Mucosa of gallbladder (tissue), 1 donor: ENCODE measurements around the gene C7orf25. TPM values are rescaled to one million over a fixed set of nuclear protein-coding genes. Genes with fewer than 3 reads are reported as not detected.

Experiments used
- DNase-seq: peaks from one replicate; pipeline ENCODE4 v3.0.0-alpha.2; 2020; ENCODE audit warnings: low spot score
- total RNA-seq: library from RNA; stranded (reverse); gene quantifications from one replicate; pipeline ENCODE4 v1.2.1, GENCODE V29; 2021
- donor health status: DM: no; HTN: no; CAD: no.

The C7orf25 gene
- 8.3 TPM for total RNA-seq

DNA sequence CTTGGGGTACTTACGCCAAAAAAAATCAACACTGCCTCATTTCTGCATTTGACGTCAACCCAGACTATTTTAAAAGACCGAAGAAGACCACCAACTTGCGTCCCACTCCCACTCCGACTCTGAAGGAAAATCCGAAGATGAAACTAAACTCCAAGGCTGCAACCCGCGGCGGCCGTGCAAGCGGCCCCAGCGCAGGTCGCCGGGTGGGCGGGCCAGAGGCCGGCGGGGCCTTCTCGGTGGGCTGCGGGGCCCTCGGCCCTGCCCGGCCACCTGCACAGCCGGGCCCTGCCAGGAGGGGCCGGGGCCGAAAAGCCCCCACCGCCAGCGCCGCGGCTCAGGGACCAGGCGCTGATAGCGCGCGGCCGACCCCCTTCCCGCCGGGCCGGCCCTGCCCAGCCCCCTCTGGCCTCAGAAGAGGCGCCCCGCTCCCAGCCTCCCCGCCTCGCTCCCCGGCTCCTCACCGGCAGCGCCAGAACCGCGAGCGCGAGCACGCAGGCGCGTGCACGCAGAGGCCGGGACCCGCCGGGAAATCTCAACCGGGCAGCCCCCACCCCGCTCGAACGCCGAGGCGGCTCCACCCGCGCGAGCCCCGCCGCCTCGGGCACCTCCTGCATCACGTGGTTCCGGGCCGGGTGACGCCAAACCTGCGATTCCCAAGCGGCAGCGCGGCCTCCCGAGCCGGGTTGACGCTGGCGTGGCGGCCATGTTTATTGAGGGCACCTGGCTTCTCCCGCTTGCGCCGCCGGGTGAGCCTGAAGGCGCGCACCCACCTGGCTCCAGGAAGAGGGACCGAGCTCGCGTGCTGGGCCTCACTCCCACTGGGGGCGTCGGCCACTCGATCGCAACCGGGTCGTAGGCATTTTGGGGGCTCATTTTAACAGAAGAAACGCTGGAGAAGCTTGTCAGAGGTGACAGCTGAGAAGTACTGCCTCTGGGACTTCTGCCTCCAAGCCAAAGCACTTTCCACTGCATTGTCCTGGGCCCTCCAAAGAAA lies at the start of gene C7orf25:
C7orf25 (minus strand) TSS at position 617 of the 994 bp plus-strand sequence. CDS start 1,170 bp downstream, outside the sequence.
- peak; percentile 96 for DNase-seq

DNA sequence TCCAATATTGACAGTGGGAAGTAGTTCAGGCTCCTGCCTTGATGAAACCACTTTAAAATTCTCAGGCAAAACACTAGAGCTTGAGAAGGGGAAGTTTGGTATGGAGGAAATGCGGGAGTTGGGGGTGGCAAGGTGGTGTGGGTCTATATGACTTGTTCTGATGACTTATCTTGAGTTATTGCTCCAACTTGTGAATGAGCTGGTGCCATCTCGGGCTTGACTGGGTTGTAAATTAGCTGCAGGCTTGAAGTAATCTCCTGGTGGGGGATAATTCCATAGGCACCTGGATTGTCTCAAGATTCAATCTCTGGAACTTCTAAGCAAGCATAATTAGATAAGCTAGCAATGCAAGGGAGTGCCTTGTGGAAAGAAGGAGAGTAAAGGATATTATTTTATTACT lies 49.3 kb upstream of the C7orf25 start:
- DNase-seq, result no peak

DNA sequence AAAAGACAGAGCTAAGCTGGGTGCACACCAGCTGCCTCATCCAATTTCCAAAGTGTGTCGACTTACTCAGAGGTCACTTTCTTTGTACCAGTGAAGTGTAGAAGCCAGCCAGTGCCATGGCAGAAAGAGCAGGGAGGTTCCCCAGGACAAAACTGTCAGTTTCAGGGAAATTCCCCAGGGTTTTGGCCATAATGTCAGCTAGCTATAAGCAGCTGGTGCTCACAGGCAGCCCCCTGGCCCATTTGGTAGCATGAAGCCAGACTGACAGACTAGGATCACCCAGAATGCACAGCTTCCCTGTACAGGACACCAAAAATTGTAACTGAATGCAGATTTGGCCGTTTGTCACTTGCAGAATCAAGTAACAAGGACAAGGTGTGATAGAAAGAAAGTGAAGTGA lies 48.9 kb upstream of the C7orf25 start:
- DNase-seq, result no peak

DNA sequence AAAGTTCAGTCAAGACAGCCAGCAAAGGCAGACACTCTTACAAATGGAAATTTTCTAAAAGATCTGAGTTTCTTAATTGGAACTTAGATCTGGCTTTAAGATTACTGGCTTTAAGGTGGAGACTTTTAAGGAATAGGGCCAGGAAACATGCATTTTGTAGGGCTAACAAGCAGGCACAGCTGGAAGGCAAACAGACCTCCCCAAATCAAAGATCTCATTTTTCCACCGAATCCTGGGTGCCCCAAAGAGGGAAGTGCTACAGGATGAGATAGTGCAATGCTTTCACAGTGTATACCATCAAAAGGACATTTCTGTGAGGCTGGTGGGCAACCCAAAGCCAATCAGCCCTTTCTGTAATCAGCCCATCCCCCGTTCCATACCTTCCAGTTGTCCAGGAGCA lies 47.7 kb upstream of the C7orf25 start:
- DNase-seq, result no peak

DNA sequence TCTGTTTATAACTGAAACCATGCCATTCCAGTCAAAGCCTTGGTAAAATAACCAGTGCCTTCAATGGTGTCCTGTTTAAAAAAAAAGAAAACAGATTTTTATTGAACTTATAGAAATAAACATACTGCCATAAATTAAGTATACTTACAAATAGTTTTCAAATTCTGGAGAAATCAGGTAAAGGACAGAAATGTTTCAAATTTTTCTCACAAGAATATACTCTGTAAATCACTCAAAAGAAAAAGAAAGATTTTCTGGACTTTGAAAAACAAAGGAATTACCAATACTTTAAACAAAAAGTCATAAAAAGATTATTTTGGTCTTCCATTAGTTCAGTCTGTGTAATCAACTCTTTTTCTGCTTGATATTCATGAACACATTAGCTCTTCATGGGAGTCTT lies 44.2 kb upstream of the C7orf25 start:
- DNase-seq, result no peak

DNA sequence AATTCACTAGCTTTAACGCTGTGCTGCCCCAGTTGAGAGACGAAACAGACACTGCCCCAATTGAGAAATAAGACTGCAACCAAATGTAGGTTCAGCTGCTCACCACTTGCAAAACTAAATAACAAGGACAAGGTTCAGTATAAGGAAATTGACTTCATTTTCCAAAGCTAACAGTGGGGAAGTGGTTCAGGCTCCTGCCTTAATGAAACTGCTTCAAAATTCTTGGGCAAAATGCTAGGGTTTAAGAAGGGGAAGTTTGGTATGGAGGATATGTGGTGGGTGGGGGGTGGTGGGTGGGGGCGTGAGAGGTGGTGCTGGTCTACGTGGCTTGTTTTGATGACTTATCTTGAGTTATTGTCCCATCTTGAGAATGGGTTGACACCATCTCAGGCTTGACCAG lies 42.1 kb upstream of the C7orf25 start:
- no peak for DNase-seq

DNA sequence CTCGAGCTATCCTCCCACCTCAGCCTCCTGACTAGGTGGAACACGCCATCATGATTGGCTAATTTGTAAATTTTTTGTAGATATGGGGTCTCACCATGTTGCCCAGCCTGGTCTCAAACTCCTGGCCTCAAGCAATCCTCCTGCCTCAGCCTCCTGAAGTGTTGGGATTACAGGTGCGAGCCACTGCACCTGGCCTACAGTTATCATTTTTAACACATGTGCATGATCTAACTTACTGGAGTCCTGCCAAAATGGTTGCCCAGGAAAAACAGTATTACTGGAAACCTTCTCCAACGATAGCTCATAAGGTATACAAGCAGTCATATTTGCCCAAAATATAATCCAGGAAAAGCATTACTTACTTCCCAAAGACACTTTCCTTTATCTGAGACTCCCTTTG lies 40.5 kb upstream of the C7orf25 start:
- no peak for DNase-seq

DNA sequence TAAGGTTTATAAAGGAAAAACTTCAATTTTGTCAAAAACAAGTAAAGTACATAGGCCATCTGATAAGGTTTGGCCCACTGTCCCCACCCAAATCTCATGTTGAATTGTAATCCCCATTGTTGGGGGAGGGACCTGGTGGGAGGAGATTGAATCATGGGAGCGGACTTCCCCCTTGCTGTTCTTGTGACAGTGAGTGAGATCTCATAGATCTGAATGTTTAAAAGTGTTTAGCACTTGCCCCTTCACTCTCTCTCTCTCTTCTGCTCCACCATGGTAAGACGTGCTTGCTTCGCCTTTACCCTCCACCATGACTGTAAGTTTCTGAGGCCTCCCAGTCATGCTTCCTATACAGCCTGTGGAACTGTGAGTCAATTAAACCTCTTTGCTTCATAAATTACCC lies 38.5 kb upstream of the C7orf25 start:
- DNase-seq, result no peak

DNA sequence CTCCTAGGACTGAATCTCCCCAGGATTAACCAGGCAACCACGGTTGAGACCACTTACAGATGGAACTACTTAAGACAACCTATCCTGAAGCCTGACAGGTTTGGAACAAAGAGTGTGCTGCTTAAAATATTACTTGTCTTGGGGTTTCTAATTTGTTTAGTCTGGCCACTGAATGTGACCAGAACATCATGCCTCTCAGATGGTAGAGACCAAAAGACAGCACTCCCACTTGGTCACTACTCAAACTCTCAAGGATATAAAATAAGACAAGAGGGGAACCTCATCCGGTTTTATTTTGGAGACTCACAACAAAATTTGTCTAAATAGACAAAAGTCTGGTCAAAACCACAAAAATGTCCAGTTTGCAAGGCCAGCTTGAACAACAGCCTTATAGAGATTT lies 35.7 kb upstream of the C7orf25 start:
- no peak for DNase-seq

DNA sequence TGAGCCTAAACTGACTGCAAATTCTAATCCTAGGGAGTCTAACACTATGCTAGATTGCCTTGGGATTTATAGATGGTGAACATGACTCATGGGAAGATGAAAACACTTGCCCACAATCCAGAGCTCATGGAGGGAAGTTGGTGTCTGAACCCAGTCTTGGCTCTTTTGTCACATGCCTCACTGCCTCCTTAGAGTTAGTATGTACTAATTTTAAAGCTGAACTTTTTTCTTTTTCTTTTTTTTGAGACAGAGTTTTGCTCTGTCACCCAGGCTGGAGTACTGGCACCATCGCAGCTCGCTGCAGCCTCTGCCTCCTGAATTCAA lies 34.7 kb upstream of the C7orf25 start:
- DNase-seq, result no peak

DNA sequence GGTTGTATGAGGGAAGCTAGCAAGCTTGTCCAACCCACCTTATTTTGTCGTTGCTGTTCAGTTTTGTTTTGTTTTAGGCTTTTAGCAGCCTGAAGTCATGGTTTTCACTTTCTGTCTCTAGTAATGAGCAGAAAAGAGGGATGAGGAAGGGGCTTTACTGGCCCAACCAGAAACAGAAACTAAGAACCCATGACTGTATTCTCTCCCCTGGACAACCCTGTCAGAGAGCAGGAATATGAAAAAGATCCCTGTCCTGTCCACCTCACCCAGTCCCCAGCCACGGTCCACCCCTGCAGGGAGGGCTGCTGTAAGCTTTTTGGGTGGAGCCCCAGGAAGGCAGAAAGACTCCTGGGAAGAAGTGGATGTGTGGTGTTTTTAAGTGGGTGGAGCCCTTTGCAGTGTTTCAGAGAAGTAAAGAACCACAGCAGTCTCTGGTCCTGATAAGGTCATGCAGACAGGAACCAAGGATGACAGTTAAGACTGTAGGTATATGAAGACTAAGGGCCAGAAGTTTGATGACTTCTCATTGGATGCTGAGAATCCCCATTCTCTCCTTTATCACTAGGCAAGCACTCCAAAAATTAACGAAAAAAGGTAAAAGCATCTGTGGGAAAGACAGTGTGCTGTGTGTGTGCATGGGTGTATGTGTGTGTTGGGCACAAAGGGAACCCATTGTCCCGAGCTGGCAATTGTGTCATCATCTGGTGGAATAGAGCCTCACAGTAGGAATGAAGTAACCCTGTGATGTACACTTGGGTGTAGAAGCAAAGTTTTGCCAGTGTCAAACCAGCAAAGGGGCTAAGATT lies 34.2 kb upstream of the C7orf25 start:
- DNase-seq, result no peak

DNA sequence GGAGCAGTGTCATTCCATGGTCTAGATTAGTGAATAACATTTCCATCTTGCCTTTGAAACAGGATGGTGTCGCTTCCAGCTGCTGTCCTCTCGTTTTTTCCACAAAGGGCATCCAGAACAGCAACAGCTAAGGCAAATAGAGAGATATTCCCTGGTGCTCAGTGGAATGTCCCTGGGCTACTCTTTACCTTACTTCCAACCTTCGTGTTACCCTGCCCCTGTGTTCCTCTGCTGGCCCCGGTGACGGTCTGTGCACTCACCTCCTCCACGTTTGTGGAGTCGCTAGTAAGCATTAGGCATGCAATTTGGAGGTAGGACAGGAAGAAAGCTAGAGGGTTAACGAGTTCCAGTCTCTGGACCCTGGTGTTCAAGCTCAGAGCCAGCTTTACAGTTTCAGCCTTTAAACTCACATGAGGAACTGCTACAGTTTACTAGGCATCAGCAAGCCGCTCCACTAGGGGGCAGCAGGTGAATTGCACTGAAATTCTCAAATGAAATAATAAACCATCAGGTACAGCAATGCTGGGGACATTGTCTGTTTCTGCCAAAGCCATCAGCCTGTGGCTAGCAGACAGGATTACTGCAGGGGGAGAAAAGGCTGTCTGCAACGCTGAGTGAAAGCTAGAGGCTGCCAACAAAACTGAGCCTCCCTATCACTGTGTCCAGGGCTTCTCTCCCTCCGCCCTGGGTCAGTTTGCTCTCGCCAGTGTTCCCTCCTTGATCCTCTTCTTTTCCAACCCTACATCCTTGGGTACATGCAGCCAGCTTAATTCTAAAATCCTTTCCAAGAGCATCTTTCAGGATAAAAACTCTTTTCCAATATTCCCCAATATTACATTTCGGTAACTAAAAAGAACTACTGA lies 29.3 kb upstream of the C7orf25 start:
- peak; percentile 84 for DNase-seq

DNA sequence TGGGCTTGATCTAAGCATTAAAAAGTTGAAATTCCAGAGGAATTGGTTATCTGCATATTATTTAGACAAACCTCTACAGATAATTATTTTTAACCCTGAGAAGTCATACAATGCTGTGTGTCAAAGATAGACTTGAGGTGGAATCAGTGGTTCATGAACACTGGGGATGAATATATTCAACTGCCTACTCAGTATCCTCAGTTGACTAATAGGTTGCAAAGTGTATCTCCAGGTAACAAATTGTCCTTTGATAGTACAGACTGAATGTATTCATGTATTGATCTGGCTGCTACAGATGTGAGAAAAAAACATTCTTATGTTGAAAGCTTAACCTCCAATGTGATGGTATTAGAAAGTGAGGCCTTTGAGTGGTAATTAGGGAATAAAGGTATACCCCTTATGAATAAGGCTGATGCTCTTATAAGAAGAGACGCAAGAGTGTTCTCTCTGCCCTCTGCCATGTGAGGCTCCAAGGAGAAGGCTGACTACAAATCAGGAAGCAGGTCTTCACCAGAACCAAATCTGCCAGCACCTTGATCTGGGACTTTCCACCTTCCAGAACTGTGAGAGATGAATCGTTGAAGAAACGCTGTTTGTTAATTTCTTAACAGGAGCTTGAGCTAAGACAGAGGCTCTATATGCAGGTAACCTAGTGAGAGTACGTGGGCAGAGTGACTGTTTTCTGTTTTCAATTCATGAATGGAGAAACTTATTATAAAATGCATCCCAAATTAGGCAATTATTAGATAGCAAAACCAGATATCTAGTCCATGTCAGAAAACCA lies 27.8 kb upstream of the C7orf25 start:
- no peak for DNase-seq

DNA sequence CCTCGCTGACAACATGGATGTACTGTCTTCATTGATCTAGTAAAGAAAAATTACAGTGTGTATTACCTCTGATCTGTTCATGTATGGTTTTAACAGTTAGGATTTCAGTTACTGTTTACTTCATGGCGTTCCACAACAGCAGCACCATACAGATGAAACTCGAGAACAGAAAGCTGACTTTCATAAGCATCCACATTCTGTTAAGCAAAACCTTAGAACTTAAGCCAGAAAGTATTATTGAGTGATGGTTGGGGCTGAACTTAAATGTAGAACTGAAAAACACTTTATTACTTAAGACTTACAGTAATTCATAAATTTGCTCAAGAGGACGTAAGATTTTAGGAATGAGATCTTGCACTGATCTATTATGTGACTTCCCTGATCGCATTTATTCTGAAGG lies 24.0 kb upstream of the C7orf25 start:
- DNase-seq, result no peak

DNA sequence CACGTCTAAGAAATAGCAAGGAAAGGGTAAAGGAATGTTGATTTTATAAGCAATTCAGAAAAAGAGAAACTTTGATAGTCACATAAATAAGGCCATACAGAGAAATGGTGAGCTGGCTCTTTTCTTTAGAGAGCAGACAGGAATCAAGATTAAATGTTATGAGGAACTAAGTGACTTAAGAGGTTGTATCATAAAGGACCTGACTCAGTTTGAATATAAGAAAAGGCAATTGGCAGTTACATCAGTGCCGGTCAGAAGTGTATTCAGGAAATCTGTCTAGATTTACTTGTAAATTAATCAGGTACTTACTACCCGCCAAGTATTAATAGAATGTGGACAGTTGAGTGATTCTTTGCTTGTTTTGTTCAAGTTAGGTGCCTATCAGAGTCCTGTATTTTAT lies 22.4 kb upstream of the C7orf25 start:
- DNase-seq, result no peak

DNA sequence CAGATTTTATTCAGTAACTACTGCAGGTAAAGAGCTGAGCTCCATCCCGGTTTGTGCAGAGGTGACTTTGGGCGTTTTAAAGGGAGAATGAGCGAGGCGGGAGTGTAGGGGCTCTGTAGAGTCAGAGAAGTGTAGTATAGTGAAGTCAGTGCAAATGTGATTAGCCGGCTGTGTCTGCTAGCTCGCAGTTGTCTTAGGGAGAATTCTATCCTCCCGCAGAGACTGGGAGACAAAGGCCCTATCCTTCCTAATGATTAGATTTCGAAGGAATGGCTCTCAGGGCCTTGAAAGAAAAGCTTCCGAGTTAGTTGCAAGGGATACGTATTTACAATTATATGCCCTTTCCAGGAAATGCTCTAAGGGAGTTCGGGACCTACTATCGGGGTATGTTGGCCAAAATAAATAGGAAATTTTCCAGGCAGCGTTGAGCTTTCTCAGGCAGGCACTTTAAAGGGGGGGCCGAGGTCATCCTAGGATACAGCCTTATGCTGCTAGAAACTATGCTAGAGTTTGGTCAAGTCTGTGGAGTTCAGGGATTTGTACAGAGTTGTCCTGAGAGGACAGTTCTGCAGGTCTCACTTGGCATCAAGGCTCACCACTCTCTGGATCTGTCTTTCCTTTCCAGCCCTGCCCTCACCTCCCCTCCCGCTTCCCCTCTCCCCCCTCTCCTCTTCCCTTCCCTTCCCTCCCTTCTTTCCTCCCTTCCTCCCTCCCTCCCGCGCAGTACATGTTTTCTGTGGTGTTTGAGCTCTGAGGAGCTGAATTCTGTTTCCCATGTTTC lies 21.1 kb upstream of the C7orf25 start:
- no peak for DNase-seq

DNA sequence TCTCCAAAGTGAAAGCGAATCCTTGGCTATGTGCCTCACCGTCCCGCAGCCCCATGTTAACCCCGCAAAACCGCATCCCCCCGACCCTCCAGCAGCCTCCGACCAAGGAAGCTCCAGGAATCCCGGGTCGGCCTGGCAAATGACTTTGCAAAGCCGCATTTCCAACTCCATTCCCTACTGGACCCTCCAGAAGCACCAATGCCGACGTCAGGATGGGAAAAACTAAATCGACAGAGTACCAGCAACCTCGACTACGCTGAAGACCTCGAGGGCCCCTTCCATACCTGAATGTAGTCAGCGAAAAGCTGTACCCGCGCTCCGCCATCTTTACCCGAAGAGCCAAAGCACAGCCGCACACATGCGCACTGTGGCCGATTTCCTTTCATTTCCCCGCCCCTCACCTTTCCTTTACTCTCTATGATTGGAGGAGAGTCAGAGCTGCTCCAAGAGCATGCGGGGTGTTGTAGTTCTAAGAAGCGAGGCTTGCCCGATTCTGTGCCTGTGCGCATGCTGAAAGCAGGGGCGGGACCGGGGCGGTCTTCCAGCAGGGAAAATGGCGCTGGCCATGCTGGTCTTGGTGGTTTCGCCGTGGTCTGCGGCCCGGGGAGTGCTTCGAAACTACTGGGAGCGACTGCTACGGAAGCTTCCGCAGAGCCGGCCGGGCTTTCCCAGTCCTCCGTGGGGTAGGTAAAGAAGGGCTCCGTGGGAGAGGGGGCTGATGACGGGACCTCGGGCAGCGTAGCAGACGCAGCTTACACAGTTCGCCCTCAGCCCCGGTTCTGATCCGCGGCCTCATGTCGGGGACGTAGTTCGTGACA lies 20.2 kb upstream of the C7orf25 start, which contains the start of the genes MRPL32 and PSMA2:
MRPL32 (plus strand) TSS at position 543 of the 818 bp plus-strand sequence; CDS start at position 554, 11 bp downstream.
PSMA2 (minus strand) TSS at position 341 of the 818 bp plus-strand sequence; CDS start at position 325, 16 bp downstream.
- DNase-seq, result peak; percentile 96

DNA sequence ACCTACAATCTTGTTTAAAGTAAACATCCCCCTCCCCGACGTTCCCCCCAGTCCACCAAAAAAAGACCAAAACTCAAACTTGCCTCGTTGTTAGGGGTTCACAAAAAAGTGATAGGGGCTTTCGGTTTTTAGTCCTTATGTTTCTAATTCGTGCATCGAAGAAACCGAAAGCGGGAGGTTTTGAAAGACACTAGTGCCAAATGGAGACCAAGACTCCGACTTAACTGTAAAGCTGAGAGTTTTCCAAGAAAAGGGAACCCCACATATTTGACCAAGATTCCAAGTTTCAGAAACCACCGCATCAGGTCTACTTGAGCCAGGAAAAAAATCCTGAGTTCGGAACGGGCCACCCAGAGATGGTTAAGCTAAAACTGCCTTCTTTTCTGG lies 19.6 kb upstream of the C7orf25 start:
- DNase-seq, result no peak

DNA sequence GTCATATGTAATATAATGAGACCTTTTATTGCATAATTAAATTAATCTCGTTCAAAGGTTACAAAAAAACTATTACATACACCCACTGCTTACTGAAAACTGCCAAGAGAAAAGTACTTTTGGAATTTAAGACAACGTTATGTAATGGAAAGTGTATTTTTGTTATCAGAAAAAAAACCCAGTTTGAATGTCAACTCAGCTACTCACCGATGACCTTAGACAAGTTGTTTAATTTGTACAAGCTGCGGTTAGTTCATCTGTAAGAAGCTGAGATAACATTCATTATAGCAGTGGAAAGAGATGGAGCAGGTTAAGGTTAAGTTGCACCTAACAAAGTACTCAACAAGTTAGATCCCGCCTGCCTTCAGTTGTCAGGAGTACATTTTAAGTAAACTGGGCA lies 19.0 kb upstream of the C7orf25 start:
- DNase-seq, result no peak
